SK-N-SH treated with all-trans-retinoic acid at 6 μM for 48 hours (cell line): ENCODE measurements around the gene PRCC.

ENCODE experiments used
- CSDC2 ChIP-seq: fragments of 250-450 bp; sonication (Bioruptor Pico); IDR thresholded peaks from 2 replicates; pipeline ENCODE4 v1.5.0; 2020; ENCODE audit warnings: mild to moderate bottlenecking, moderate library complexity
- ESRRG ChIP-seq: fragments of 250-450 bp; sonication (Bioruptor Pico); IDR thresholded peaks from 2 replicates; pipeline ENCODE4 v1.6.1; 2021; ENCODE audit warnings: mild to moderate bottlenecking
- ZC3H10 ChIP-seq: fragments of 250-450 bp; sonication (Bioruptor Pico); IDR thresholded peaks from 2 replicates; pipeline ENCODE4 v1.5.1; 2021; ENCODE audit warnings: mild to moderate bottlenecking, moderate library complexity
- ZFP30 ChIP-seq: fragments of 450-650 bp; formaldehyde crosslinking; IDR thresholded peaks from 2 replicates; pipeline ENCODE4 v1.5.0; 2022; ENCODE audit warnings: mild to moderate bottlenecking, moderate library complexity
- ZNF70 ChIP-seq: fragments of 450-650 bp; formaldehyde crosslinking; IDR thresholded peaks from 2 replicates; pipeline ENCODE4 v1.5.0; 2020; ENCODE audit warnings: mild to moderate bottlenecking, moderate library complexity

GRCh38 chr1:156755527-156755950 lies 11.8 kb upstream of the PRCC start:
- TF ChIP-seq ZC3H10 (CRISPR knock-in tag): no peak
- TF ChIP-seq ZFP30: no peak
- TF ChIP-seq CSDC2 (CRISPR knock-in tag): no peak
- TF ChIP-seq ESRRG: no peak
- TF ChIP-seq ZNF70 (CRISPR knock-in tag): no peak
